IPS DF 4.7 (cell line): ENCODE data around the gene WNT3A.
"Not testable (repeated sequence)": the region's sequence is repeated elsewhere in the genome, so short reads cannot be mapped to it uniquely, and the experiment has no call there.

ENCODE experiments used
- DNase-seq: peaks from one replicate; pipeline ENCODE4 v3.0.0-alpha.2; 2013; ENCODE audit warnings: low spot score; ENCODE audit errors: extremely low read depth

The WNT3A gene

GRCh38 chr1:228011721-228012311 is 5.0 kb downstream of the WNT3A start:
- no peak for DNase-seq

GRCh38 chr1:228012555-228012954 is 5.8 kb downstream of the WNT3A start:
- no peak for DNase-seq

GRCh38 chr1:228013131-228013934 is 6.5 kb downstream of the WNT3A start:
- no peak for DNase-seq

GRCh38 chr1:228013935-228014930 is 7.4 kb downstream of the WNT3A start:
- no peak for DNase-seq

GRCh38 chr1:228015276-228016180 is 8.7 kb downstream of the WNT3A start:
- DNase-seq, result no peak

- DNase-seq, result no peak
Measured at GRCh38 chr1:228016181-228016510, 9.3 kb downstream of the WNT3A start.

- DNase-seq, result no peak
Measured at GRCh38 chr1:228016653-228017355, 10.0 kb downstream of the WNT3A start.

GRCh38 chr1:228017356-228018124 is 10.7 kb downstream of the WNT3A start:
- no peak for DNase-seq

- no peak for DNase-seq
Measured at GRCh38 chr1:228018125-228018398, 11.3 kb downstream of the WNT3A start.

- no peak for DNase-seq
Measured at GRCh38 chr1:228018961-228019721, 12.3 kb downstream of the WNT3A start.

- not testable (repeated sequence) for DNase-seq
Measured at GRCh38 chr1:228019722-228020083, 12.9 kb downstream of the WNT3A start.

- DNase-seq, result no peak
Measured at GRCh38 chr1:228020686-228021354, 14.0 kb downstream of the WNT3A start.

GRCh38 chr1:228021355-228022030 is 14.7 kb downstream of the WNT3A start:
- no peak for DNase-seq

GRCh38 chr1:228022571-228023293 is 15.9 kb downstream of the WNT3A start:
- DNase-seq, result no peak

GRCh38 chr1:228023294-228023639 is 16.5 kb downstream of the WNT3A start:
- DNase-seq, result no peak

- DNase-seq, result no peak
Measured at GRCh38 chr1:228029281-228029680, 22.5 kb downstream of the WNT3A start.

GRCh38 chr1:228030451-228031201 is 23.8 kb downstream of the WNT3A start:
- DNase-seq, result no peak
